Skeletal muscle tissue (tissue), 4 donors: ENCODE data around the gene SRP9. TPM values are rescaled to one million over a fixed set of nuclear protein-coding genes. Genes with fewer than 3 reads are reported as not detected.
"Not testable (repeated sequence)": the region's sequence is repeated elsewhere in the genome, so short reads cannot be mapped to it uniquely, and the experiment has no call there.

Experiments used
- H3K27ac ChIP-seq: one replicate; pipeline ENCODE4 v1.7.0; 2013; ENCODE audit warnings: mild to moderate bottlenecking, low read depth, low read length, inconsistent platforms
- H3K27me3 ChIP-seq, 3 donors: one replicate each; pipeline ENCODE4 v1.7.0; 2013; ENCODE audit warnings: low read length in 3 of 3; ENCODE audit not compliant: control insufficient read depth in 3 of 3, insufficient read depth in 3 of 3
- H3K36me3 ChIP-seq, 3 donors: one replicate each; pipeline ENCODE4 v1.7.0; 2013; ENCODE audit warnings: low read length in 3 of 3; ENCODE audit not compliant: control insufficient read depth in 3 of 3, insufficient read depth in 3 of 3
- H3K4me1 ChIP-seq, 3 donors: one replicate each; pipeline ENCODE4 v1.7.0; 2013; ENCODE audit warnings: low read length in 3 of 3, mild to moderate bottlenecking in 3 of 3; ENCODE audit not compliant: control insufficient read depth in 3 of 3, insufficient read depth in 3 of 3
- H3K4me3 ChIP-seq, 3 donors: one replicate each; pipeline ENCODE4 v1.7.0; 2013; ENCODE audit warnings: low read length in 3 of 3
- H3K9ac ChIP-seq, 3 donors: one replicate each; pipeline ENCODE4 v1.7.0; 2013; ENCODE audit warnings: low read length in 3 of 3, mild to moderate bottlenecking in 3 of 3, moderate library complexity in 2 of 3, low read depth in 1 of 3
- H3K9me3 ChIP-seq, 3 donors: one replicate each; pipeline ENCODE4 v1.7.0; 2013; ENCODE audit warnings: low read length in 3 of 3; ENCODE audit not compliant: control insufficient read depth in 3 of 3
- total RNA-seq: library from RNA; depleted of rRNA; stranded (reverse); fragments of >200 nt; gene quantifications from one replicate; pipeline ENCODE4 v1.2.3, GENCODE V29; 2014
- donor health status: Osteomylitis.

The SRP9 gene
- total RNA-seq, 1 donor from 2014 or later, result 139 TPM

- H3K9me3 ChIP-seq, result no peaks in the 10 kb centered on the region
- H3K27ac ChIP-seq, result no peak overlapping the region
- H3K9ac ChIP-seq, result no peak overlapping the region
- H3K4me3 ChIP-seq, result no peak overlapping the region
- peaks cover 19 to 40% (median 34%) of the 10 kb centered on the region in 3 donors for H3K4me1 ChIP-seq
- no peaks in the 10 kb centered on the region for H3K27me3 ChIP-seq
- H3K36me3 ChIP-seq, result no peaks in the 10 kb centered on the region
Observed at GRCh38 chr1:225772848-225773247, 4.8 kb upstream of the SRP9 start.

GRCh38 chr1:225774281-225775147 is 3.1 kb upstream of the SRP9 start:
- Histone ChIP-seq H3K36me3 (no peaks in the 10 kb centered on the region), H3K9ac (no peak overlapping the region), H3K27me3 (no peaks in the 10 kb centered on the region), H3K9me3 (no peaks in the 10 kb centered on the region), H3K4me1 (peaks cover 23 to 41% (median 32%) of the 10 kb centered on the region in 3 donors), H3K27ac (no peak overlapping the region), H3K4me3 (no peak overlapping the region)

- peak overlapping the region; percentile 89 for H3K27ac ChIP-seq
- peaks cover 3 to 4% (median 4%) of the 10 kb centered on the region in 3 donors for H3K36me3 ChIP-seq
- peak overlapping the region in 1 of 3 donors; percentile 92 for H3K4me3 ChIP-seq
- H3K9me3 ChIP-seq, result no peaks in the 10 kb centered on the region
- H3K27me3 ChIP-seq, result no peaks in the 10 kb centered on the region
- no peak overlapping the region for H3K9ac ChIP-seq
- H3K4me1 ChIP-seq, result peaks cover 38 to 52% (median 47%) of the 10 kb centered on the region in 3 donors
Observed at GRCh38 chr1:225776294-225776693, 1.3 kb upstream of the SRP9 start.

- H3K4me3 ChIP-seq, result peak overlapping the region; percentile 61 to 92 (median 79)
- H3K9ac ChIP-seq, result peak overlapping the region; percentile 81 to 95 (median 89)
- peak overlapping the region; percentile 89 for H3K27ac ChIP-seq
- peaks cover 3 to 4% (median 4%) of the 10 kb centered on the region in 3 donors for H3K36me3 ChIP-seq
- H3K4me1 ChIP-seq, result peaks cover 38 to 48% (median 45%) of the 10 kb centered on the region in 3 donors
- no peaks in the 10 kb centered on the region for H3K9me3 ChIP-seq
- H3K27me3 ChIP-seq, result no peaks in the 10 kb centered on the region
Observed at GRCh38 chr1:225777058-225777582, 506 bp upstream of the SRP9 start.

GRCh38 chr1:225778337-225778669 is 677 bp downstream of the SRP9 start:
- Histone ChIP-seq H3K9me3 (no peaks in the 10 kb centered on the region), H3K4me3 (peak overlapping the region; percentile 92 to 98 (median 93)), H3K27ac (peak overlapping the region; percentile 89), H3K4me1 (peaks cover 38 to 52% (median 43%) of the 10 kb centered on the region in 3 donors), H3K36me3 (peaks cover 3 to 4% (median 4%) of the 10 kb centered on the region in 3 donors), H3K9ac (peak overlapping the region; percentile 91 to 98 (median 95)), H3K27me3 (no peaks in the 10 kb centered on the region)

- H3K27ac ChIP-seq, H3K9me3 ChIP-seq, H3K36me3 ChIP-seq, H3K27me3 ChIP-seq: not testable (repeated sequence)
- Histone ChIP-seq H3K9ac (peak overlapping the region; percentile 91 to 98 (median 95)), H3K4me1 (peaks cover 38 to 52% (median 43%) of the 10 kb centered on the region in 3 donors), H3K4me3 (peak overlapping the region; percentile 42 to 93 (median 92))
Observed at GRCh38 chr1:225779165-225779564, 1.5 kb downstream of the SRP9 start.

GRCh38 chr1:225780134-225780533 is 2.5 kb downstream of the SRP9 start:
- H3K27me3 ChIP-seq, result no peaks in the 10 kb centered on the region
- no peaks in the 10 kb centered on the region for H3K9me3 ChIP-seq
- H3K4me3 ChIP-seq, result peak overlapping the region in 2 of 3 donors; percentile 22 to 24
- H3K27ac ChIP-seq, result no peak overlapping the region
- H3K4me1 ChIP-seq, result peaks cover 38 to 52% (median 43%) of the 10 kb centered on the region in 3 donors
- peak overlapping the region in 1 of 3 donors; percentile 1 for H3K9ac ChIP-seq
- peaks cover 3 to 9% (median 8%) of the 10 kb centered on the region in 3 donors for H3K36me3 ChIP-seq

GRCh38 chr1:225780630-225781029 is 3.0 kb downstream of the SRP9 start:
- H3K4me3 ChIP-seq, result no peak overlapping the region
- no peaks in the 10 kb centered on the region for H3K27me3 ChIP-seq
- no peak overlapping the region for H3K9ac ChIP-seq
- H3K4me1 ChIP-seq, result peaks cover 38 to 49% (median 43%) of the 10 kb centered on the region in 3 donors
- no peaks in the 10 kb centered on the region for H3K9me3 ChIP-seq
- H3K36me3 ChIP-seq, result peaks cover 4 to 10% (median 9%) of the 10 kb centered on the region in 3 donors
- H3K27ac ChIP-seq, result no peak overlapping the region

- not testable (repeated sequence) for H3K27me3 ChIP-seq, H3K4me1 ChIP-seq, H3K9ac ChIP-seq, H3K9me3 ChIP-seq, H3K27ac ChIP-seq, H3K4me3 ChIP-seq
- H3K36me3 ChIP-seq, result peaks cover 17 to 38% (median 34%) of the 10 kb centered on the region in 3 donors
Observed at GRCh38 chr1:225789142-225789541, 11.5 kb downstream of the SRP9 start.

- H3K27me3 ChIP-seq, result no peaks in the 10 kb centered on the region
- peaks cover 2 to 15% (median 10%) of the 10 kb centered on the region in 3 donors for H3K36me3 ChIP-seq
- no peak overlapping the region for H3K9ac ChIP-seq
- no peaks in the 10 kb centered on the region for H3K4me1 ChIP-seq
- H3K9me3 ChIP-seq, result no peaks in the 10 kb centered on the region
- no peak overlapping the region for H3K4me3 ChIP-seq
- no peak overlapping the region for H3K27ac ChIP-seq
Observed at GRCh38 chr1:225794954-225795353, 17.3 kb downstream of the SRP9 start.
